ENCODE measurements around the gene S100A13. TPM values are rescaled to one million over a fixed set of nuclear protein-coding genes. Genes with fewer than 3 reads are reported as not detected.

The S100A13 gene
- total RNA-seq, 5 donors from 2014 or later (not counting 1 experiment from before 2014, with no cell fraction given), result 4.0 to 5.3 (median 4.2) TPM

DNA sequence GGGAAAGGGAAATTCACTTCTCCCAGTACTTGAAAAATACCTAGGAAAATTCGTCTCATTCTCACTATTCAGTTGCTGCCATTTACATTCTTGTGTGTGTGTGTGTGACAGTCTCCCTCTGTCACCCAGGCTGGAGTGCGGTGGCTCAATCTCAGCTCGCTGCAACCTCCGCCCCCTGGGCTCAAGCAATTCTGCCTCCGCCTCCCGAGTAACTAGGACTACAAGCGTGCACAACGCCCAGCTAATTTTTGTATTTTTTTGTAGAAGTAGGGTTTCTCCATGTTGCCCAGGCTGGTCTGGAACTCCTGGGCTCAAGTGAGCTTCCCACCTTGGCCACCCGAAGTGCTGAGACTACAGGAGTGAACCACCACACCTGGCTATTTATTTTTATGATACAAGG lies 32.4 kb upstream of the S100A13 start:
- Mint-ChIP-seq H3K27ac (peak overlapping the region; percentile 93 to 94), H3K36me3 (peaks cover 22% of the 10 kb centered on the region), H3K27me3 (no peaks in the 10 kb centered on the region), H3K4me3 (peak overlapping the region; percentile 92 to 94 (median 94)), H3K9me3 (no peaks in the 10 kb centered on the region), H3K4me1 (peaks cover 16 to 18% (median 17%) of the 10 kb centered on the region in 3 donors)
- Histone ChIP-seq H3K27ac (ENCODE audit: low read length) (no peak overlapping the region), H3K36me3 (ENCODE audit: control insufficient read depth in 2 of 2, extremely low read depth in 1 of 2, insufficient read depth in 1 of 2, low read length in 1 of 2) (peaks cover 17 to 41% of the 10 kb centered on the region in 2 donors), H3K27me3 (replicated peaks in 1 of 2; ENCODE audit: control insufficient read depth in 2 of 2, extremely low read depth in 1 of 2, insufficient read depth in 2 of 2, low read length in 1 of 2) (no peaks in the 10 kb centered on the region), H3K9me3 (no peaks in the 10 kb centered on the region), H3K4me1 (ENCODE audit: control insufficient read depth in 1 of 2, extremely low read depth in 1 of 2, insufficient read depth in 2 of 2, low read length in 2 of 2) (peaks cover 5 to 22% of the 10 kb centered on the region in 2 experiments), H3K4me3 (ENCODE audit: control insufficient read depth in 1 of 2, extremely low read depth in 1 of 2, low read length in 1 of 2) (no peak overlapping the region)
- CTCF ChIA-PET, result interaction anchor here in 1 of 2 donors (2.1 kb wide), 1 partner anchor 26 kb away, joined by 6 read pairs; the partner anchor contains the start of gene CHTOP
- DNase-seq (no peak), ATAC-seq (replicated peaks in 1 of 4) (no peak)
- POLR2A ChIA-PET, result interaction anchor here (1.1 to 2.1 kb wide), 2 partner anchors 11 to 25 kb away, joined by 3 to 9 read pairs; partner anchors contain the start of gene CHTOP (in 1 of the 2)
- WGBS (ENCODE audit: insufficient coverage), result no CpG with 5 or more reads among the region's 9 CpGs

DNA sequence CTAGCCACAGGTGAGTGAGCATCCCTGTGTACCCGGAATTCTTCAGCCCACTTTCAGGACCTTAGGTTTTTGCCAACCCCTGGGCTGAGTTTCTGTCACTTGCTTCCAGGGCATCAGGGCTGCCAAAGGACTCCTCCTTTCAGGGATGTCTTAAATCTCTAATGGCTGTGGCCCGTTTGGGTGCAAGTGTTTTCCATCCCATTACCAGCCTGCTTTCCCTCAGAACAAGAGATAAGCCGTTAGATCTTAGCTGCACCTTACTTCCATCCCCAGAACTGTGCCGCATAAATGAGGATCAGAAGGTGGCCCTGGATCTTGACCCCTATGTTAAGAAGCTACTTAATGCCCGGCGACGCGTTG lies 31.9 kb upstream of the S100A13 start:
- Histone ChIP-seq H3K4me1 (ENCODE audit: control insufficient read depth in 1 of 2, extremely low read depth in 1 of 2, insufficient read depth in 2 of 2, low read length in 2 of 2) (peaks cover 5 to 22% of the 10 kb centered on the region in 2 experiments), H3K9me3 (no peaks in the 10 kb centered on the region), H3K36me3 (ENCODE audit: control insufficient read depth in 2 of 2, extremely low read depth in 1 of 2, insufficient read depth in 1 of 2, low read length in 1 of 2) (peaks cover 14 to 36% of the 10 kb centered on the region in 2 donors), H3K27me3 (replicated peaks in 1 of 2; ENCODE audit: control insufficient read depth in 2 of 2, extremely low read depth in 1 of 2, insufficient read depth in 2 of 2, low read length in 1 of 2) (no peaks in the 10 kb centered on the region), H3K27ac (ENCODE audit: low read length) (peak overlapping the region; percentile 61), H3K4me3 (ENCODE audit: control insufficient read depth in 1 of 2, extremely low read depth in 1 of 2, low read length in 1 of 2) (peak overlapping the region; percentile 79 to 80)
- POLR2A ChIA-PET, result interaction anchor here (1.1 to 2.1 kb wide), 2 partner anchors 11 to 25 kb away, joined by 3 to 9 read pairs; partner anchors contain the start of gene CHTOP (in 1 of the 2)
- peak overlapping the region; percentile 92 to 94 (median 94) for H3K4me3 Mint-ChIP-seq
- no peaks in the 10 kb centered on the region for H3K9me3 Mint-ChIP-seq
- no peaks in the 10 kb centered on the region for H3K27me3 Mint-ChIP-seq
- WGBS (ENCODE audit: insufficient coverage), result 0% methylated on average over 3 of the region's 8 CpGs
- peaks cover 16 to 18% (median 17%) of the 10 kb centered on the region in 3 donors for H3K4me1 Mint-ChIP-seq
- CTCF ChIA-PET, result interaction anchor here in 1 of 2 donors (2.1 kb wide), 1 partner anchor 25 kb away, joined by 6 read pairs; the partner anchor contains the start of gene CHTOP
- H3K27ac Mint-ChIP-seq, result peak overlapping the region; percentile 93 to 94
- DNase-seq (no peak), ATAC-seq (replicated peaks in 1 of 4) (no peak)
- peaks cover 19% of the 10 kb centered on the region for H3K36me3 Mint-ChIP-seq

DNA sequence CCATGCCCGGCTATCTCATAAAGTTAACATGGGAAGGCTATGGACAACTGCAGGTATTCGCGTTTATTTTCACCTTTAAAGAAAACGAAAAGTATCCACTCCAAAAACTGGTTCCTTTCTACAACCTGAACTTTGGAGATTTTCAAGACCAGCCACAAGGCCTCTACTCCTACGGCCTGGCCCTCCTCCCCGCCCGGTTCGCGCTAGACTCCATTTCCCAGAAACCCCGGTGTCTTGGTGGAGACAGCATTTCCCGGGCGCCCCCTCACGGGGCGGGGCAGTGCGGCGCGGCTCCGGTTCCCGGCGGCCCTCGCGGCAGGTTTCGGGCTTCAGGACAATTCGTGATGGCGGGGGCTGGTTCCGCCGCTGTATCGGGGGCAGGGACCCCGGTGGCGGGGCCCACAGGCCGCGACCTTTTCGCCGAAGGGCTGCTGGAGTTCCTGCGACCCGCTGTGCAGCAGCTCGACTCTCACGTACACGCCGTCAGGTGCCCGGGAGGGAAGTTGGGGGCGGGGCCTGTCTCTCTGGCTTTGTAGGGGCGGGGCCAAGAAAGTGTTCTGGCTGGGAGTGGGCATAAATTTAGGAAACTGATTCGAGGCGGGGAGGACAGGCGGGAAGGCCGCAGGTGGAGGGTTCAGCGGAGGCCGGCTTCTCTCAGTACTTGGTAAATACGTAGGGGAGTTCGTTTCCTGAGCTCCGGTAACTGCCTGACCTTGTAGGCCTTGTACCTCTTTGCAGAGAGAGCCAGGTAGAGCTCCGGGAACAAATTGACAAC lies 31.3 kb upstream of the S100A13 start, which contains the start of gene SNAPIN:
TSS of gene SNAPIN (plus strand) at position 304 of the 775 bp plus-strand sequence. CDS start at position 345, 41 bp downstream.
- Mint-ChIP-seq H3K9me3 (no peaks in the 10 kb centered on the region), H3K27ac (peak within 1 kb of the TSS; percentile 93 to 94), H3K4me3 (peak within 1 kb of the TSS; percentile 92 to 94 (median 94)), H3K36me3 (peaks cover 15% of the 10 kb centered on the region), H3K4me1 (peaks cover 16 to 18% (median 17%) of the 10 kb centered on the region in 3 donors), H3K27me3 (no peaks in the 10 kb centered on the region)
- CTCF ChIA-PET, result interaction anchor here in 1 of 2 donors (2.1 kb wide), 1 partner anchor 25 kb away, joined by 6 read pairs; the partner anchor contains the start of gene CHTOP
- Histone ChIP-seq H3K27ac (ENCODE audit: low read length) (peak within 1 kb of the TSS; percentile 61), H3K27me3 (replicated peaks in 1 of 2; ENCODE audit: control insufficient read depth in 2 of 2, extremely low read depth in 1 of 2, insufficient read depth in 2 of 2, low read length in 1 of 2) (no peaks in the 10 kb centered on the region), H3K36me3 (ENCODE audit: control insufficient read depth in 2 of 2, extremely low read depth in 1 of 2, insufficient read depth in 1 of 2, low read length in 1 of 2) (peaks cover 14 to 31% of the 10 kb centered on the region in 2 donors), H3K4me3 (ENCODE audit: control insufficient read depth in 1 of 2, extremely low read depth in 1 of 2, low read length in 1 of 2) (peak within 1 kb of the TSS; percentile 79 to 80), H3K4me1 (ENCODE audit: control insufficient read depth in 1 of 2, extremely low read depth in 1 of 2, insufficient read depth in 2 of 2, low read length in 2 of 2) (peaks cover 5 to 22% of the 10 kb centered on the region in 2 experiments), H3K9me3 (no peaks in the 10 kb centered on the region)
- WGBS (ENCODE audit: insufficient coverage), result under 1% methylated on average over 49 of the region's 53 CpGs
- POLR2A ChIA-PET, result interaction anchor here in 1 of 2 donors (0.5 to 2.1 kb wide), 2 partner anchors 24 to 69 kb away, joined by 4 to 9 read pairs; partner anchors contain the start of genes CHTOP and INTS3
- ATAC-seq (replicated peaks in 1 of 4), result peak; percentile 95 to 99 (median 98)
- DNase-seq, result peak; percentile 73 to 93 (median 84)

DNA sequence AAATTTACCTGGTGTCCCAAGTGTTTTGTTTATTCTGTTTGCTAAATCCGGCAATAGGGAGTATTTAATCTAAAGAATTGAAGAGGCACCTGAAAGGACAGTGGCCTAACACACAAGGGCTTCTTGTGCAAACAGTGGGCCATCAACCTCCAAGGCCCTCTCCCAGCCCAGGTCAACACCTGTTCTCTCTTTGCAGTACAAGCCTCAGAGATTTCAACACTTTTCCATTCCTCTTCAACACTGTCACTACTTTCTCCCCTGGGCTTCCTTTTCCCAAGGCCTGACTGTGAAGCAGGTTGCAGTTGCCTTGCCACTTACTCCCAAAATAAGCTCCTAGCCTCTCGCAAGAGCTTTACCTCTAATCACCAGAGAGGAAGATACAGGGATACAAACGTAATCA lies 28.0 kb upstream of the S100A13 start:
- POLR2A ChIA-PET, result interaction anchor here in 1 of 2 donors (0.7 kb wide), 1 partner anchor 1356 kb away, joined by 7 read pairs; no protein-coding TSS in a partner anchor

DNA sequence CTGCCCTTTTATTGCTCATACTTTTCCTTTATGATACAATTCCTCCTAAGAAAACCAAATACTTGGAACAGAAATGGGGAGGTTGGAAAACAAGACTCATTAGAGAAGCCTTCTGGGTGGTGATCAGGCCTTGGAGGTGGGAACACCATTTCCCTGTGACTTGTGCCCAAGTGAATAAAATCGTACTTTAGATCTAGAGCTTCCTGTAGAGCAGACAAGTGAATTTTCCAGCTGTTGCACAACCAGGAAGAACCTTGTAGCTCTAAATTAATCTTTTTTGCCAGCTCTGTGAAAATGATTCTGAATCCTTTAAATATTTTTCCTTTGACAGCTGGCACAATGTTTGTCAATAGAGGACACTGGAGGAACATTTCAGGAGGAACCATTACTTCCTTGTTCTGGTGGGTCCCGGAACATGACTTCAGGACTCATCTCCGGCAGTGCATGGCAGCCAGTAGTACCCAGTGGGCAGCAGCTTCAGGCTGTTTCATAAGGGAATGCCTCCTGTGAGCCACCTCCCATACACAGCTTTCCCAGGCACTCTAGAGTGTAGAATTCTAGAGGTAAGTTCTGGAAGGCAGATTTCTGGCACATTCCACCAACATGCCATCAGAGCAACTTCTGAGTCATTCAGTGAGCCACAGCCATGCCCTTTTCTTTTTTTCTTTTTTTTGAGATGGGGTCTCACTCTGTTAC lies 25.6 kb upstream of the S100A13 start:
- Mint-ChIP-seq H3K27ac (no peak overlapping the region), H3K36me3 (no peaks in the 10 kb centered on the region), H3K4me3 (no peak overlapping the region), H3K9me3 (no peaks in the 10 kb centered on the region), H3K4me1 (peaks cover 21% of the 10 kb centered on the region in 3 donors), H3K27me3 (no peaks in the 10 kb centered on the region)
- no peaks in the 10 kb centered on the region for H3K9me3 ChIP-seq
- WGBS (ENCODE audit: insufficient coverage), result 83% methylated on average over 2 of the region's 3 CpGs
- CTCF ChIA-PET, result interaction anchor here in 1 of 2 donors (0.7 kb wide), 1 partner anchor 19 kb away, joined by 3 read pairs; the partner anchor contains the start of gene CHTOP
- H3K27ac ChIP-seq (ENCODE audit: low read length), result no peak overlapping the region
- DNase-seq (peak in 1 of 35 experiments; percentile 8), ATAC-seq (replicated peaks in 1 of 4) (no peak)
- POLR2A ChIA-PET, result no interaction called here
- H3K4me3 ChIP-seq (ENCODE audit: control insufficient read depth in 1 of 2, extremely low read depth in 1 of 2, low read length in 1 of 2), result no peak overlapping the region
- H3K27me3 ChIP-seq (replicated peaks in 1 of 2; ENCODE audit: control insufficient read depth in 2 of 2, extremely low read depth in 1 of 2, insufficient read depth in 2 of 2, low read length in 1 of 2), result no peaks in the 10 kb centered on the region
- no peaks in the 10 kb centered on the region for H3K36me3 ChIP-seq (ENCODE audit: control insufficient read depth in 2 of 2, extremely low read depth in 1 of 2, insufficient read depth in 1 of 2, low read length in 1 of 2)
- H3K4me1 ChIP-seq (ENCODE audit: control insufficient read depth in 1 of 2, extremely low read depth in 1 of 2, insufficient read depth in 2 of 2, low read length in 2 of 2), result peaks cover 16 to 30% of the 10 kb centered on the region in 2 experiments

More for the DNA sequence above, 28.0 kb upstream of the S100A13 start:
- Mint-ChIP-seq H3K9me3 (no peaks in the 10 kb centered on the region), H3K36me3 (no peaks in the 10 kb centered on the region), H3K4me3 (no peak overlapping the region), H3K4me1 (peaks cover 14 to 17% (median 15%) of the 10 kb centered on the region in 3 donors), H3K27ac (peak overlapping the region in 1 of 2 donors; percentile 6), H3K27me3 (no peaks in the 10 kb centered on the region)
- Histone ChIP-seq H3K9me3 (no peaks in the 10 kb centered on the region), H3K27ac (ENCODE audit: low read length) (no peak overlapping the region), H3K4me3 (ENCODE audit: control insufficient read depth in 1 of 2, extremely low read depth in 1 of 2, low read length in 1 of 2) (no peak overlapping the region), H3K27me3 (replicated peaks in 1 of 2; ENCODE audit: control insufficient read depth in 2 of 2, extremely low read depth in 1 of 2, insufficient read depth in 2 of 2, low read length in 1 of 2) (no peaks in the 10 kb centered on the region), H3K36me3 (ENCODE audit: control insufficient read depth in 2 of 2, extremely low read depth in 1 of 2, insufficient read depth in 1 of 2, low read length in 1 of 2) (peaks cover 0 to 4% of the 10 kb centered on the region in 2 donors), H3K4me1 (ENCODE audit: control insufficient read depth in 1 of 2, extremely low read depth in 1 of 2, insufficient read depth in 2 of 2, low read length in 2 of 2) (peaks cover 5 to 25% of the 10 kb centered on the region in 2 experiments)
- WGBS (ENCODE audit: insufficient coverage), result no CpG with 5 or more reads among the region's 3 CpGs
- no peak for DNase-seq
- ATAC-seq (replicated peaks in 1 of 4), result no peak
- CTCF ChIA-PET, result interaction anchor here in 1 of 2 donors (0.6 kb wide), 1 partner anchor 11 kb away, joined by 3 read pairs; no protein-coding TSS in a partner anchor
